ENCODE measurements around the gene CCNA2.

GRCh38 chr4:121814756-121815155 lies 8.9 kb downstream of the CCNA2 start:
- TF ChIP-seq EZH2 (IDR thresholded peaks at IDR 0.05; ENCODE audit: borderline replicate concordance) (no peak), CTCF (IDR thresholded peaks at IDR 0.05; ENCODE audit: poor library complexity) (no peak)

Data from hepatocyte (in vitro differentiated cells).